Loucy (cell line): ENCODE results near the gene ZBTB16.

ENCODE experiments used
- EZH2phosphoT487 ChIP-seq: fragments of 200-600 bp; IDR thresholded peaks from 2 replicates; pipeline ENCODE4 v1.6.1; 2018; ENCODE audit warnings: antibody characterized with exemption, mild to moderate bottlenecking, moderate library complexity, borderline replicate concordance
- TF ChIP-seq, protein P1 (sequence below): fragments of 200-600 bp; sonication (generic); conservative IDR thresholded peaks from 2 replicates; pipeline ENCODE4 v1.5.1; 2014; ENCODE audit warnings: mild to moderate bottlenecking, antibody characterized with exemption, low read length

DNA sequence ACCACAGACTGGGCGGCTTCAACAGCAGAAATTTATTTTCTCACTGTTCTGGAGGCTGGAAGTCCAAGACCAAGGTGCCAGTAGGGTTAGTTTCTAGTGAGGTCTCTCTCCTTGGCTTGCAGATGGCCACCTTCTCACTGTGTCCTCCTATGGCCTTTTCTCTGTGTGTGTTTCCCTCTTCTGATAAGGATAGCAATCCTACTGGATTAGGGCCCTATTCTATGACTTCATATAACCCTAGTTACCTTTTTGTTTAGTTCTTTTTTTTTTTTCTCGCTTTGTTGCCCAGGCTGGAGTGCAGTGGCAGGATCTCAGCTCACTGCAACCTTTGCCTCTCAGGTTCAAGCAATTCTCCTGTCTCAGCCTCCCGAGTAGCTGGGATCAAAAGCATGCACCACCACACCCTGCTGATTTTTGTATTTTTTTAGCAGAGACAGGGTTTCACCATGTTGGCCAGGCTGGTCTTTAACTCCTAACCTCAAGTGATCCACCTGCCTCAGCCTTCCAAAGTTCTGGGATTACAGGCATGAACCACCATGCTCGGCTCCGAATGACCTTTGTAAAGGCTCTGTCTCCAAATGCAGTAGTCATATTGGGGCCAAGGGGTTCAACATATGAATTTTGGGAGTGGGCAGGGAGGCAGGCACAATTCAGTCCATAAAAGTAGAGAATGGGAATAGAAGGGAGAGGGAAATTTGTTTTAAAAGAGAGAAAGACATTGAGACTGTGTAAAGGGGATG, 211.2 kb downstream of the ZBTB16 start:
- TF ChIP-seq, protein P1, sequence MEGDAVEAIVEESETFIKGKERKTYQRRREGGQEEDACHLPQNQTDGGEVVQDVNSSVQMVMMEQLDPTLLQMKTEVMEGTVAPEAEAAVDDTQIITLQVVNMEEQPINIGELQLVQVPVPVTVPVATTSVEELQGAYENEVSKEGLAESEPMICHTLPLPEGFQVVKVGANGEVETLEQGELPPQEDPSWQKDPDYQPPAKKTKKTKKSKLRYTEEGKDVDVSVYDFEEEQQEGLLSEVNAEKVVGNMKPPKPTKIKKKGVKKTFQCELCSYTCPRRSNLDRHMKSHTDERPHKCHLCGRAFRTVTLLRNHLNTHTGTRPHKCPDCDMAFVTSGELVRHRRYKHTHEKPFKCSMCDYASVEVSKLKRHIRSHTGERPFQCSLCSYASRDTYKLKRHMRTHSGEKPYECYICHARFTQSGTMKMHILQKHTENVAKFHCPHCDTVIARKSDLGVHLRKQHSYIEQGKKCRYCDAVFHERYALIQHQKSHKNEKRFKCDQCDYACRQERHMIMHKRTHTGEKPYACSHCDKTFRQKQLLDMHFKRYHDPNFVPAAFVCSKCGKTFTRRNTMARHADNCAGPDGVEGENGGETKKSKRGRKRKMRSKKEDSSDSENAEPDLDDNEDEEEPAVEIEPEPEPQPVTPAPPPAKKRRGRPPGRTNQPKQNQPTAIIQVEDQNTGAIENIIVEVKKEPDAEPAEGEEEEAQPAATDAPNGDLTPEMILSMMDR = no peak
- TF ChIP-seq EZH2phosphoT487 = no peak
